GM18519 (cell line): ENCODE measurements around the gene INPP5A.

Experiments used
- ATAC-seq: cut with Tn5 transposase; IDR thresholded peaks from one replicate; pipeline ENCODE4 v1.9.1; 2021; ENCODE audit warnings: mild to moderate bottlenecking, moderate library complexity; ENCODE audit not compliant: unreplicated experiment, low FRiP score

Gene INPP5A

DNA sequence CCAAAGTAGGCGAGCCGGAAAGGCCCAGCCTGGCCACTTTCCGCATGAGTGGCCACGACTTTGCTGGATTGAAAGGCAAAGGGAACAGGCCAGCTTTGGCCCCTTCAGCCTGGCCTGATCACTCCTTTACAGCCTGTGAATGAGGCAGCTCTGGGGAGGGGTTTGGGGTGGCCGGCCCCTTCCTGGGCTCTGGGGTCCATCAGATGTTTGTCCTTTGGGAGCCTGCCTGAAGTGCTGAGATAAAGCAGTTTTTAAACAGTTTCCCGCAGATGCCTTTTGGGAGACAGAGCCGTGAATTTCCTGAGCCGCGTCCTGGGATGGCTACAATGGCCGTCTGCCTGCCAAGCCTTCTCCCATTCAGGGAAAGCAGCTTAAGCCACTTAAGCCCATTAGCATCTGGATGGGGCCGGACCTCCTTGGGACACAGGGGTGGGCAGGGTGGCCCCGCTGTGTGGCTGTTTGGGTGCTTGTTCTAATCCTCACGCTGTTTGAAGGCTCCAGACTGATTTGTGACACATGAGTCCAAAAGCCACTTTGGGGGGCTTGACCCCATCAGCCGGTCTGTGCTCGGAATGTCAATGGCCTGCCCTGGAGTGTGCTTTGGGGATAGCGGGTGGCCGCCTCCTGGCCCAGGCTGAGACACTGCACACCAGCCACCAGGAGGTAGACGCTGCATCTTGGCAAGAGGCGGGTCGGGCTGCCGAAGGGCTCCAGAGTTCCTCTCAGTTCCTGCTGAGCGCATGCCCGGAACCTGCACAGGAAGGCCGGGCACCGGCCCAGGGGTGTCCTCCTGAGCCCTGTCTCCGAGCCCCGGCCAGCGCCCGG, 209.4 kb downstream of the INPP5A start:
- ATAC-seq, result no peak

GRCh38 chr10:132748135-132748534, 210.5 kb downstream of the INPP5A start:
- ATAC-seq, result no peak

DNA sequence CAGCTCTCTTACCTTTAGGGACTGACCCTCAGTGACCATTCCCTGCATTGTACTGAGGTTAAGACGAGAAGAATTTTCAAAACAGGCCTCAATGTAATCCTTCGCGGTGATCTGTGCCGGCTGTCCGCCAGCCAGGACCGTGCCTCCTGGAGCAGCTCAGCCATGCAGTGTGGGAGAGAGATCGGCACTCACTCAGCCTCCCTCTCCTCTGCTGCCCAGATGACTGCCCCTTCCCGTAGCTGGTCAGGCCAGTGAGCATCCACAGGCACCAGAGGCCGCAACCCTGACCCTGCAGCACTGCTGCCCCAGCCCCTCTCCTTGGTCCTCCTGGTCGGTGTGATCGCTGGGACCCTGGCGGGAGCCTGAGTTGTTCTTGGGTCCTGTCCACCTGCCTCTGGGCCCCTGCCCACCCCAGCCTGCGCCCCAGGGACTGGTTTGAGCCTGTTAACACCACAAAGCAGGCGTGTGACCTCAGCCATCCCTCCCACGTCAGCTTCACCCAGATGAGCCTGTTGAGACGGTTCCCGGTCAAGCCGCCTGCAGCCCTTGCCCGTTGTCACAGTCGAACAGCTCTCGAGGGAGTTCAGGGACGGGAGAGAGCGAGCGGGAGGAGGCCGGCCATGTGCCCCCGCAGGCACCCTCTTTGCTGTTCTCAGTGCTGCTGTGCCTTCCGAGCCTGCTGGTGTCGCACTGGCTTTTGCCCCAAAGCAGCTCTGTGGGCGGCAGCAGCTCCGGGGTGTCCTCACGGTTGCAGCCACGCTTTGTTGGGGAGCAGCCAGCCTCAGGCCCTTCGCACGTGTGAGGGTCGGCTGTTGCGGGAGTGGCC, 211.2 kb downstream of the INPP5A start:
- no peak for ATAC-seq

GRCh38 chr10:132749371-132749795, 211.8 kb downstream of the INPP5A start:
- no peak for ATAC-seq

GRCh38 chr10:132750936-132751335, 213.3 kb downstream of the INPP5A start:
- ATAC-seq, result no peak

DNA sequence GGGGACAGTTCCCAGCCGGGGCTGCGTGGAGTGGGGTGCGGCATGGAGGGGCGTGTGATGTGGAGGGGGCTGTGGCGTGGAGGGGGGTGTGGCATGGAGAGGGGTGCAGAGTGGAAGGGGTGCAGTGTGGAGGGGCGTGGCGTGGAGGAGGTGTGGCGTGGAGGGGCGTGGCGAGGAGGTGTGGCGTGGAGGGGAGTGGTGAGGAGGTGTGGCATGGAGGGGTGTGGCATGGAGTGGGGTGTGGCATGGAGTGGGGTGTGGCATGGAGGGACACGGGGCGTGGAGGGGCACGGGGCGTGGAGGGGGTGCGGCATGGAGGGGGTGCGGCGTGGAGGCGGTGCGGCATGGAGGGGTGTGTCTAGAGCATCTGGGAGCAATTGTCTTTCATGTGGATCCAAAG, 214.8 kb downstream of the INPP5A start:
- no peak for ATAC-seq

GRCh38 chr10:132752961-132753360, 215.4 kb downstream of the INPP5A start:
- no peak for ATAC-seq

GRCh38 chr10:132753596-132753995, 216.0 kb downstream of the INPP5A start:
- ATAC-seq, result no peak

- ATAC-seq, result no peak
These were observed 216.5 kb downstream of the INPP5A start for GRCh38 chr10:132754071-132754470.

DNA sequence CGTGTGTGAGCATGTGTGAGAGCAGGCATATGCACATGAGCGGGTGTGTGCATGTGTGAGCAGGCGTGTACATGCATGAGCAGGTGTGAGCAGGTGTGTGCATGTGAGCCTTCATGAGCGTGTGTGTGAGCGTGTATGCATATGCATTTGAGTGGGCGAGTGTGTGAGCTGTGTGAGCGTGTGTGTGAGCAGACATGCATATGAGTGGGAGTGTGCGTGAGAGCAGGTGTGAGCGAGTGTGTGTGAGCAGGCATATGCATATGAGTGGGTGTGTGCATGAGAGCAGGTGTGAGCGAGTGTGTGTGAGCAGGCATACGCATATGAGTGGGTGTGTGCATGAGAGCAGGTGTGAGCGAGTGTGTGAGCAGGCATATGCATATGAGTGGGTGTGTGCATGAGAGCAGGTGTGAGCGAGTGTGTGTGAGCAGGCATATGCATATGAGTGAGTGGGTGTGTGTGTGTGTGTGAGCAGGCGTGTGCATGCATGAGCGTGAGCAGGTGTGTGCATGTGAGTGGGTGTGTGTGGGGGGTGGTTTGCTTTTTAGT, 217.7 kb downstream of the INPP5A start:
- no peak for ATAC-seq

- no peak for ATAC-seq
These were observed 219.0 kb downstream of the INPP5A start for GRCh38 chr10:132756591-132756990.

GRCh38 chr10:132757171-132757570, 219.6 kb downstream of the INPP5A start:
- ATAC-seq, result no peak

- ATAC-seq, result no peak
These were observed 221.3 kb downstream of the INPP5A start for GRCh38 chr10:132758865-132759264.

- ATAC-seq, result no peak
These were observed 223.9 kb downstream of the INPP5A start for GRCh38 chr10:132761395-132762060.

- ATAC-seq, result no peak
These were observed 224.7 kb downstream of the INPP5A start for GRCh38 chr10:132762267-132762666.

GRCh38 chr10:132763545-132763944, 226.0 kb downstream of the INPP5A start:
- ATAC-seq, result no peak

- no peak for ATAC-seq
These were observed 226.5 kb downstream of the INPP5A start for GRCh38 chr10:132764108-132764507.

GRCh38 chr10:132765435-132765834, 227.8 kb downstream of the INPP5A start:
- no peak for ATAC-seq

GRCh38 chr10:132766291-132766690, 228.7 kb downstream of the INPP5A start:
- ATAC-seq, result no peak

GRCh38 chr10:132768346-132769248, 231.0 kb downstream of the INPP5A start:
- no peak for ATAC-seq
